GM18870 (cell line): ENCODE results near the gene TSPAN17.

Experiments used
- ATAC-seq: cut with Tn5 transposase; IDR thresholded peaks from one replicate; pipeline ENCODE4 v1.9.1; 2021; ENCODE audit warnings: moderate library complexity; ENCODE audit not compliant: unreplicated experiment

The TSPAN17 gene

DNA sequence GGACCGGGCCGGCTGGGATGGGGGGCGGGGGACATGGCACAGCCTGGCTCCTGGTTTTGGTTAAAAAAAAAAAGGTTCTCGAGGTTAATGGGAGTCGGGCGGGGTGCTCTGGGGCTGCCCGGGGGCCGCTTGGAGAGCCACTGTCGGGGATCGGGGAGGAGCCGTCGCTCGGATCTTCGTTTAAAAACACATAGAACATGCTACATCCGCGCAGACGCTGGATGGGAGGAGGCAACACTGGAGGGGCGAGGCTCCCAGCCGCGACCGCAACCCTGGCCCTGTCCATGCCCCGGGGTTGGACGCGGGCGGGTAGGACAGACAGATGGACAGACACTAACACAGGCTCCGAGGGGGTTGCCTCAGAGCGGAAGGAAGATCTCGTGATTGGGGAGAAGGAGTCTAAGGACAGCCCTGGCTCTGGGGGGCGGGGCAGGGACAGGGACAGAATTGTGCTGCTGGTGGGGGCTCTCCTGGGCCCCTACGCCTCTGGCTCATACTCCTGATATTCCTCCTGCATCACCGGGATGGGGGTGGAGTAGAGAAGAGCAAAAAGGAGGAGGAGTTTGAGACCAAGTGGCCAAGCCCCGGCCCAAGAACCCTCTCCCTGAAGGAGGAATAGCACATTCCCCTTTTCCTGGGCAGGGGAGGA lies 26.8 kb upstream of the TSPAN17 start:
- ATAC-seq: no peak

GRCh38 chr5:176621661-176622079 lies 25.6 kb upstream of the TSPAN17 start:
- no peak for ATAC-seq

- ATAC-seq: no peak
Observed at GRCh38 chr5:176624142-176624541, 23.1 kb upstream of the TSPAN17 start.

DNA sequence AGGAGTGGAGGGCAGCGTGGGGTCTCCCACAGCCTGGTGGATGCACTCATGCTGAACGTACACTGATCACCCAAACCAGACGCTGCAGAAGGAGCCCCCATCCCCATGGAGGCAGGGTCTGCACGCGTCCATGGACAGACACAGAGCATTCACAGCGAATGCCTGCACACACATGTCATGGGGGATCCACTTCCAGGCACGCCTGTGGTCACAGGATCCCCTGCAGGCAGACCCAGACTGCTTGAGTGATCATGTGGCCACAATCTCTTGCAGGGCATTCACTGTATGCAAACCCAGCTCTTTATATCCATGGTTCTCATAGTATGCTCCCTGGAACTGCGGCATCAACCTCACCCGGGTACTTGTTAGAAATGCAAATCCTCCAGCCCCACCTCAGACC lies 22.3 kb upstream of the TSPAN17 start:
- ATAC-seq: no peak

GRCh38 chr5:176625512-176625911 lies 21.8 kb upstream of the TSPAN17 start:
- ATAC-seq: no peak

- ATAC-seq: no peak
Observed at GRCh38 chr5:176625966-176626875, 21.1 kb upstream of the TSPAN17 start.

- no peak for ATAC-seq
Observed at GRCh38 chr5:176626876-176627236, 20.4 kb upstream of the TSPAN17 start.

GRCh38 chr5:176627582-176627981 lies 19.7 kb upstream of the TSPAN17 start:
- ATAC-seq: no peak

DNA sequence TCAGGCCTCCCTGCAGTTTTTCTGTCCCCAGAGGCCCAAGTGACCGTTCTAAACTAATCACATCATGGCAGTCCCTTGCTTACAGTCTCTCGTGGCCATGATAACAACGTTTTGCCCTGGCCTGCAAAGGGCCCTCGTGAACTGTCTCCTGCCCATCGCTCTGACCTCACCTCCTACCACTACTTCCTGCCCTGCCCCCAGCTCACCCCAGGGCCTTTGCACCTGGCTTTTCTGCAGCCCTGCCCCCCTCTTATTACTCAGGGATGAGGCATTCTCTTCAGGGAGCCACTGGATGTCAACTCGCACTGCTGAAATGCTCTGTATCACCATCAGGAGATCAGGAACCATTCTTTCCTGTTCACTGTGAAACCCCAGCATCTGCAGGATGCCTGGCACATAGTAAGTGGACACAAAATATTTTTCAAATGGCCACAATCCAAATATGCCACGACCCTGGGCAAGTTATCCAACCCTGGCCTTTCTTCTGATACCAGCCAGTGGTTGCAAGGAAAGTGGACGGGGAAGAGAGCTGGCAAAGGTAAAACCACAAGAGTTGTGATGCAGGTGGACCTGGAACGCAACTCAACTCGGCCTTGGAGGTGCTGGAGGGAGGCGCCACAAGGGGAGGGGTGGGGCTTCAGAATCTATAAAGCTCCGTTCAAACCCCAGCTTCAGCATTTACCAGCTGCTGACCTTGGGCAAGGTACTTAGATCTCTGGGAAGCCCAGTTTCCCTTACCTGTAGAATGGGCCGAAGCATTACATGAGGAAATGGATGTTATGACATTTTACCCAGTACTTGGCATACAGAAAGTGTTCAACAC lies 18.7 kb upstream of the TSPAN17 start:
- no peak for ATAC-seq

DNA sequence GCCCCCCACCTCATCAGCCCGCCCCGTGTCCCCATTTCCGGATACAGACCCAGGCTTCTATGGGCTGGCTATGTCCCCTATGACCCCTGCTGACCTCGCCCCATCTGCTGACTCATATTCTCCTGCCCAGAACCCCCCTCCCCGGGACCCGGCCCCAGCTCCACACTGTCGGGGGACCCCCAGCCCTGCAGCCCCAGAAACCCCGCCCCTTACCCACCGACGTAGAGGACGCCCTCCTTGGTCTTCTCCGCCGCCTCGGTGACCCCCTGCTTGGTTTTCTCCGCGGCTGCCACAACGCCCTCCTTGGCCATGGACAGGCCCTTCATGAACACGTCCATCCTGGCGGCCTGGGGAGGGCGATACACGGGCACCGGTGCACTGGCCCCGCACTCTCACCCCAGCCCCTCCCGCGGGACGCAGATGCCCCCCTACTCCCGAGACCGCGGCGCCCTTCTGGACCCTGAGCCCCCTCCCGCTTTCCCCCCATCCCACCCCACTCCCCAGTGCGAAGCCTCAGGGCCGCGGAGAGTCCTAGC lies 17.9 kb upstream of the TSPAN17 start:
- no peak for ATAC-seq

DNA sequence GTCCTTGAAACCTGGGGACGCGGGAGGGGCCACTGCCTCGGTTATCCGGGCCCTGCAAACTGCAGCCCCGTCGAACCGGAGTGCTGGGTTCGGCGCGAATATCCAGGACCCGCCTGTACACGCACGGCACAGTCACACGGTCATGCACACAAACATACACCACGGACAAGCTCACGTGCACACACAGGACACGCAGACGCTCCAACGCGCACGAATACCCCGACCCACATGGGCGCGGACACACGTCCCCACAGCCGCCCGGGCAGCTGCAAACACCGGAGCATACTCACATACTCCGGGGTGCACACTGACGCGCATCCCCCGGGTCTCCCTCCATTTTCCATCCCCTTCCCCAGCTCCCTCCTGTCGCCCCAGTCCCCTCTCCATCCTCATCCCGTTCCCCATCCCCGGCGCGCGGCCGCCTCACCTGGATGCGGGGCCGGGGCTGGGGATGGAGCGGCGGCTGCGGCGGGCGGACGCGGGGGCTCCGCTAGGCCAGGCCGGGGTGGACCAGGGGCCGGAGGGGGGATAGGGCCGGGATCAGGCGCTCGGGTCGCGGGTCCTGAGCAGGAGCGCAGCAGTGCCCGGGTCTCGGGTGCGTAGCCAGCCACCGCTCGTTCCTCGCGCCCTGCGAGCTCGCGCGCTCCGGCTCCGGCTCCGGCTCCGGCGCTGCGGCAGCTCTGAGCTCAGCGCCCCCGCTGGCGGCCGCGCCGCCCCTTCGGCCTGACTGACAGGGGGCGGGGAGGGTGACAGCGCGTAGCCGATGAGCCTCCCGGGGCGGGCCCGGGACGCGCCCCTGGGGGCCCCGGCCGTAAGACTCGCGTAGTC lies 17.2 kb upstream of the TSPAN17 start, which contains the start of the genes EIF4E1B and SNCB:
Gene EIF4E1B (plus strand): TSS at position 823 of the 828 bp plus-strand sequence. CDS start 12,113 bp downstream, outside the sequence.
Gene SNCB (minus strand): TSS at position 682 of the 828 bp plus-strand sequence. CDS start 880 bp downstream, outside the sequence.
- ATAC-seq: no peak

GRCh38 chr5:176630681-176631222 lies 16.5 kb upstream of the TSPAN17 start:
- no peak for ATAC-seq

DNA sequence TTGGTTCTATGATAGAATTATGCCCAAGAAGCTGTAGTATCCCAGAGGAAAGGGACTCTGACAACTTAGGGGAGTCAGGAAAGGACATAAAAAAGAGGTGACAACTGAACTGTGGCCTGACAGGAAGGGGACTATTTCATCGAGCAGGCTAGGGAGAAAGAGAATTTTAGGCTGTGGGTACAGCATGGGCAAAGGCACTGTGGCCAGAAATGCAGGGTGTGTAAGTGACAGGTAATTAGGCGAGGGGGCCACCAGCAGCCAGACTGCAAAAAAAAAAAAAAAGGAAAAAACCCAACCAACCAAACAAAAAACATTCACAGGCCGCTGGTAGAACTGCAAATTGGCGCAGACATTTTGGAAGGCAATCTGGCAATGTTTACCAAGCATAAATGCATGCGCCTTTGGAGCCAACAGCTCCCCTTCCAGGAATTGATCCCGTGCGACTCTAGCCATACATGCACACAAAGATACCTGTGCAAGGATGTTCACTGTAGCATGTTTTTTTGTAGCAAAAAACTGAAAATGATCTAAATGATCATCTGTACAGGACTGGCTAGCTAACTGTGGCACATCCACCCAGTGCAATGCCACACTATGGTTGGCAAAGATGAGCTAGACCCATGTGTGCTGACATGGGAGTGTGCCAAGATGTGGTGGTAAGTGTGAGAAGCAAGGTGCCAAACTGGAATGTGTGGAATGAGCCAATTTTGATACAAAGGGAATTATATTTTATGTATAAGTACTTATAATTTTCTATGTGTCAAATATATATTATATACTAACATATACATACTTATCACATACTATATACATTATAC lies 15.7 kb upstream of the TSPAN17 start:
- no peak for ATAC-seq

- ATAC-seq: no peak
Observed at GRCh38 chr5:176632745-176633144, 14.5 kb upstream of the TSPAN17 start.

GRCh38 chr5:176633598-176633997 lies 13.7 kb upstream of the TSPAN17 start:
- no peak for ATAC-seq

- ATAC-seq: no peak
Observed at GRCh38 chr5:176636426-176636825, 10.9 kb upstream of the TSPAN17 start.

- no peak for ATAC-seq
Observed at GRCh38 chr5:176637556-176637955, 9.7 kb upstream of the TSPAN17 start.

DNA sequence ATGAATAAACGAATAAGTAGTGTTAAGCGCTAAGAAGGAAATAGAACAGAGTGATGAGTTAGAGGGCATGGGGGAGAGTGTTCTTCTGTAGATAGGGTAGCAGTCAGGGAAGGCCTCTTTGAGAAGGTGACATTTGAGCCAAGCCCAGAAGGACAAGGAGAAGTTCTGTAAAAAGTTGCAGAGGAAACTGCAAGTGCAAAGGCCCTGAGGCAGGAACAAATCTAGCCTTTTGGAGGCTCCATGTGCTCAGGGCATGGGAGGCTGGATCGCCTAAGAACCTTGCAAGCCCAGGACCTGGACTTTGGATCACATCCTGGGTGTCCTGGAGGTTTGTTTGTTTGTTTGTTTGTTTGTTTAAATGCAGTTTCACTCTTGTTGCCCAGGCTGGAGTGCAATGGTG lies 8.8 kb upstream of the TSPAN17 start:
- ATAC-seq: no peak

DNA sequence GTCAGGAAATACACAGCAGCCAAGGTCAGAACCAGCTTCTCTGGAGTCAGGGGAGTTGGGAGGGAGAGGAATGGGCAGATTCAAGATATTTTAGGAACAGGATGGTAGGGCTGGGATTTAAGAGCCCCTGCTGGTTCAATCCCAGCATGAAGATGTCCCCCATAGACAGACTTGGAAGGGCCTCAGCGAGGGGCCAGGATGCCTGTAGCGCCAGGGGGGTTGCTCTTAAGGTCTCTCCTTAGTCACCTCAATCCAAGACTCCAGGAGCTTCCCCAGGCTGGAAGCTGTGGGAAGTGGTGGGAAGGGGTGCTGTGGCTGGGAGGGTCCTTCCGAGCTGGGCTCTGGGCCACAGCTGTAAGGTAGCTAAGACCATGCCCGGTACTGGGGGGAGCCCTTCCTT lies 8.1 kb upstream of the TSPAN17 start:
- no peak for ATAC-seq
